Parathyroid adenoma (tissue), 2 donors: ENCODE results near the gene MRM2.

Experiments used
- H2AFZ ChIP-seq: fragments of 300-600 bp; sonication (generic); one replicate; pipeline ENCODE4 v1.7.0; 2017; ENCODE audit warnings: antibody characterized with exemption, mild to moderate bottlenecking
- H3K27ac ChIP-seq: fragments of 300-600 bp; sonication (generic); one replicate; pipeline ENCODE4 v1.7.0; 2017
- H3K27me3 ChIP-seq: fragments of 300-600 bp; sonication (generic); one replicate; pipeline ENCODE4 v1.7.0; 2017; ENCODE audit warnings: low read length; ENCODE audit not compliant: control insufficient read depth, insufficient read depth
- H3K36me3 ChIP-seq: fragments of 300-600 bp; sonication (generic); one replicate; pipeline ENCODE4 v1.7.0; 2017; ENCODE audit warnings: low read length; ENCODE audit not compliant: control insufficient read depth, insufficient read depth
- H3K4me1 ChIP-seq: fragments of 300-600 bp; sonication (generic); one replicate; pipeline ENCODE4 v1.7.0; 2017; ENCODE audit warnings: control low read depth
- H3K4me2 ChIP-seq: fragments of 300-600 bp; sonication (generic); one replicate; pipeline ENCODE4 v1.7.0; 2017; ENCODE audit warnings: low read length
- H3K4me3 ChIP-seq: fragments of 300-600 bp; sonication (generic); one replicate; pipeline ENCODE4 v1.7.0; 2017; ENCODE audit warnings: low read depth, low read length
- H3K79me2 ChIP-seq: fragments of 300-600 bp; sonication (generic); one replicate; pipeline ENCODE4 v1.7.0; 2017; ENCODE audit warnings: control low read depth
- H3K9ac ChIP-seq: fragments of 300-600 bp; sonication (generic); one replicate; pipeline ENCODE4 v1.7.0; 2017; ENCODE audit warnings: mild to moderate bottlenecking
- H3K9me3 ChIP-seq: fragments of 300-600 bp; sonication (generic); one replicate; pipeline ENCODE4 v1.7.0; 2017; ENCODE audit warnings: low read length; ENCODE audit not compliant: control insufficient read depth
- CTCF ChIP-seq: fragments of 300-600 bp; sonication (generic); IDR thresholded peaks from one replicate; pipeline ENCODE4 v1.7.0; 2017; ENCODE audit warnings: antibody characterized with exemption, mild to moderate bottlenecking
- donor health status: primary hyperparathyroidism.

Gene MRM2

GRCh38 chr7:2274666-2275065 is 32.7 kb upstream of the MRM2 start:
- Histone ChIP-seq H3K4me1 (no peaks in the 10 kb centered on the region), H3K4me2 (no peak overlapping the region), H3K79me2 (no peaks in the 10 kb centered on the region), H3K4me3 (no peak overlapping the region), H3K9me3 (no peaks in the 10 kb centered on the region), H3K27me3 (no peaks in the 10 kb centered on the region), H2AFZ (no peak overlapping the region), H3K36me3 (no peaks in the 10 kb centered on the region), H3K27ac (no peak overlapping the region), H3K9ac (no peak overlapping the region)
- TF ChIP-seq CTCF = no peak

- H3K36me3 ChIP-seq = no peaks in the 10 kb centered on the region
- no peaks in the 10 kb centered on the region for H3K4me1 ChIP-seq
- no peak for TF ChIP-seq CTCF
- H3K27ac ChIP-seq = no peak overlapping the region
- H3K79me2 ChIP-seq = no peaks in the 10 kb centered on the region
- no peaks in the 10 kb centered on the region for H3K27me3 ChIP-seq
- H3K9me3 ChIP-seq = no peaks in the 10 kb centered on the region
- no peak overlapping the region for H3K4me3 ChIP-seq
- no peak overlapping the region for H3K4me2 ChIP-seq
- no peak overlapping the region for H2AFZ ChIP-seq
- no peak overlapping the region for H3K9ac ChIP-seq
Observed at GRCh38 chr7:2273866-2274265, 31.9 kb upstream of the MRM2 start.

- H3K4me2 ChIP-seq = no peak overlapping the region
- H3K9me3 ChIP-seq = no peaks in the 10 kb centered on the region
- no peaks in the 10 kb centered on the region for H3K36me3 ChIP-seq
- TF ChIP-seq CTCF = no peak
- H3K79me2 ChIP-seq = no peaks in the 10 kb centered on the region
- no peak overlapping the region for H2AFZ ChIP-seq
- H3K27me3 ChIP-seq = no peaks in the 10 kb centered on the region
- H3K9ac ChIP-seq = no peak overlapping the region
- H3K4me1 ChIP-seq = no peaks in the 10 kb centered on the region
- no peak overlapping the region for H3K4me3 ChIP-seq
- no peak overlapping the region for H3K27ac ChIP-seq
Observed at GRCh38 chr7:2272031-2272430, 30.0 kb upstream of the MRM2 start.

- no peaks in the 10 kb centered on the region for H3K79me2 ChIP-seq
- no peak overlapping the region for H3K4me2 ChIP-seq
- H3K4me1 ChIP-seq = no peaks in the 10 kb centered on the region
- no peak overlapping the region for H2AFZ ChIP-seq
- TF ChIP-seq CTCF = no peak
- no peaks in the 10 kb centered on the region for H3K27me3 ChIP-seq
- no peak overlapping the region for H3K4me3 ChIP-seq
- H3K27ac ChIP-seq = no peak overlapping the region
- H3K9ac ChIP-seq = no peak overlapping the region
- no peaks in the 10 kb centered on the region for H3K9me3 ChIP-seq
- H3K36me3 ChIP-seq = no peaks in the 10 kb centered on the region
Observed at GRCh38 chr7:2271273-2272026, 29.4 kb upstream of the MRM2 start.

GRCh38 chr7:2270495-2270894 is 28.5 kb upstream of the MRM2 start:
- no peak overlapping the region for H3K9ac ChIP-seq
- TF ChIP-seq CTCF = no peak
- no peaks in the 10 kb centered on the region for H3K79me2 ChIP-seq
- no peaks in the 10 kb centered on the region for H3K9me3 ChIP-seq
- H2AFZ ChIP-seq = no peak overlapping the region
- no peaks in the 10 kb centered on the region for H3K36me3 ChIP-seq
- no peaks in the 10 kb centered on the region for H3K4me1 ChIP-seq
- H3K27ac ChIP-seq = no peak overlapping the region
- no peaks in the 10 kb centered on the region for H3K27me3 ChIP-seq
- H3K4me2 ChIP-seq = no peak overlapping the region
- H3K4me3 ChIP-seq = no peak overlapping the region
